Esophagus squamous epithelium (tissue), 5 donors: ENCODE measurements around the gene CBX5. TPM values are rescaled to one million over a fixed set of nuclear protein-coding genes. Genes with fewer than 3 reads are reported as not detected.
"Not testable (repeated sequence)": the region's sequence is repeated elsewhere in the genome, so short reads cannot be mapped to it uniquely, and the experiment has no call there.

Experiments
- DNase-seq: peaks from one replicate; lab custom pipeline; 2025; lab: John Stamatoyannopoulos, UW
- H3K27ac ChIP-seq, 4 donors: fragments of 200-600 bp; sonication (generic); one replicate each; pipeline ENCODE4 v1.5.1; 2016 to 2019; ENCODE audit warnings: mild to moderate bottlenecking in 1 of 4
- H3K27me3 ChIP-seq, 4 donors: fragments of 200-600 bp; sonication (generic); 1 replicate in 3 of 4; 2 replicates in 1 of 4; pipeline versions ENCODE4 v1.5.1 to v1.6.0; 2017 to 2021; ENCODE audit warnings: antibody characterized with exemption in 1 of 4
- H3K36me3 ChIP-seq, 3 donors: fragments of 200-600 bp; sonication (generic); one replicate each; pipeline ENCODE4 v1.5.1; 2016 to 2019
- H3K4me1 ChIP-seq, 3 donors: fragments of 200-600 bp; sonication (generic); one replicate each; pipeline ENCODE4 v1.5.1; 2017 to 2019
- H3K4me3 ChIP-seq, 4 donors: fragments of 200-600 bp; sonication (generic); 1 replicate in 3 of 4; 2 replicates in 1 of 4; pipeline ENCODE4 v1.5.1; 2016 to 2019; ENCODE audit warnings: mild to moderate bottlenecking in 2 of 4, moderate library complexity in 1 of 4
- H3K9me3 ChIP-seq, 3 donors: fragments of 200-600 bp; sonication (generic); one replicate each; pipeline ENCODE4 v1.5.1; 2016 to 2019
- CTCF ChIP-seq, 6 experiments: fragments of 450-650 bp in 4 of 6; fragments of 200-600 bp in 2 of 6; sonication (generic) in 2 of 6; IDR thresholded peaks; one replicate each; pipeline ENCODE4 v1.5.1; 2016 to 2019; ENCODE audit warnings: antibody characterized with exemption in 6 of 6, mild to moderate bottlenecking in 4 of 6, moderate library complexity in 4 of 6
- POLR2A ChIP-seq, 4 donors: fragments of 450-650 bp; IDR thresholded peaks; one replicate each; pipeline ENCODE4 v1.6.1; 2017; ENCODE audit warnings: antibody characterized with exemption in 4 of 4, mild to moderate bottlenecking in 4 of 4, moderate library complexity in 3 of 4
- WGBS, 2 donors: methylation state at CpG; one replicate each; pipeline ENCODE4 v1.1.5; 2018; 5-methylcytosine and 5-hydroxymethylcytosine counted together
- intact Hi-C: fragments of 100-400 bp; cut with DNase I; formaldehyde crosslinking; loops from one replicate; pipeline ENCODE4 v1.15.0; 2022
- total RNA-seq, 4 donors: library from RNA; depleted of rRNA; stranded (reverse); fragments of >200 nt; gene quantifications; one replicate each; pipeline ENCODE4 v1.1.0, GENCODE V29; 2016
- donor health status: DM: yes; HTN: yes; CAD: no.

Gene CBX5
- total RNA-seq, 4 donors from 2014 or later = 13.2 to 29.9 (median 23.7) TPM

GRCh38 chr12:54239620-54240019 is 40.3 kb downstream of the CBX5 start:
- Histone ChIP-seq H3K27ac (no peak overlapping the region), H3K4me3 (no peak overlapping the region), H3K27me3 (no peaks in the 10 kb centered on the region), H3K4me1 (no peaks in the 10 kb centered on the region), H3K9me3 (no peaks in the 10 kb centered on the region), H3K36me3 (peaks cover 0 to 91% (median 4%) of the 10 kb centered on the region in 3 donors)
- TF ChIP-seq POLR2A (IDR thresholded peaks at IDR 0.05) (no peak), CTCF (IDR thresholded peaks at IDR 0.05) (no peak)
- DNase-seq = no peak
- intact Hi-C loops = no loop called here

GRCh38 chr12:54238531-54238930 is 41.4 kb downstream of the CBX5 start:
- Histone ChIP-seq H3K4me3 (no peak overlapping the region), H3K27ac (no peak overlapping the region), H3K9me3 (no peaks in the 10 kb centered on the region), H3K4me1 (no peaks in the 10 kb centered on the region), H3K27me3 (no peaks in the 10 kb centered on the region), H3K36me3 (peaks cover 0 to 80% (median 4%) of the 10 kb centered on the region in 3 donors)
- TF ChIP-seq POLR2A (IDR thresholded peaks at IDR 0.05) = no peak
- no peak for TF ChIP-seq CTCF (IDR thresholded peaks at IDR 0.05)
- intact Hi-C loops = no loop called here
- 86 to 100% methylated on average over 1 of the region's 1 CpG for WGBS, 2 donors
- DNase-seq = no peak

GRCh38 chr12:54232790-54233189 is 47.1 kb downstream of the CBX5 start:
- intact Hi-C loops = no loop called here
- Histone ChIP-seq H3K4me3 (no peak overlapping the region), H3K36me3 (peaks cover 0 to 24% (median 0%) of the 10 kb centered on the region in 3 donors), H3K27me3 (no peaks in the 10 kb centered on the region), H3K27ac (no peak overlapping the region), H3K9me3 (no peaks in the 10 kb centered on the region), H3K4me1 (peaks cover 0 to 15% (median 3%) of the 10 kb centered on the region in 3 donors)
- no peak for TF ChIP-seq POLR2A (IDR thresholded peaks at IDR 0.05)
- no peak for TF ChIP-seq CTCF (IDR thresholded peaks at IDR 0.05)
- no peak for DNase-seq
- WGBS, 2 donors = 91 to 92% methylated on average over 2 of the region's 2 CpGs

GRCh38 chr12:54231269-54231668 is 48.7 kb downstream of the CBX5 start:
- H3K9me3 ChIP-seq, intact Hi-C loops, H3K27me3 ChIP-seq, H3K4me3 ChIP-seq, H3K36me3 ChIP-seq, DNase-seq, H3K27ac ChIP-seq: not testable (repeated sequence)
- H3K4me1 ChIP-seq = peaks cover 0 to 19% (median 3%) of the 10 kb centered on the region in 3 donors
- WGBS, 2 donors = 77 to 82% methylated on average over 3 of the region's 3 CpGs

GRCh38 chr12:54230555-54230954 is 49.4 kb downstream of the CBX5 start:
- intact Hi-C loops = no loop called here
- no peak for DNase-seq
- H3K4me1 ChIP-seq = peaks cover 0 to 19% (median 3%) of the 10 kb centered on the region in 3 donors
- no peak overlapping the region for H3K4me3 ChIP-seq
- H3K9me3 ChIP-seq = no peaks in the 10 kb centered on the region
- peaks cover 0 to 6% (median 0%) of the 10 kb centered on the region in 3 donors for H3K36me3 ChIP-seq
- H3K27ac ChIP-seq = no peak overlapping the region
- TF ChIP-seq POLR2A (IDR thresholded peaks at IDR 0.05) = no peak
- TF ChIP-seq CTCF (IDR thresholded peaks at IDR 0.05) = no peak
- no peaks in the 10 kb centered on the region for H3K27me3 ChIP-seq
- 80 to 87% methylated on average over 2 of the region's 2 CpGs for WGBS, 2 donors
